Common myeloid progenitor, CD34-positive (primary cell): ENCODE results near the gene SLC34A3.

Experiments
- CTCF ChIA-PET: fragments of 350-600 bp; sonication (Branson Sonifier 250); formaldehyde crosslinking; loops from one replicate; lab custom pipeline; 2021; ENCODE audit warnings: antibody characterized with exemption; lab: Charles Lee
- POLR2A ChIA-PET: fragments of 350-600 bp; sonication (Branson Sonifier 250); formaldehyde crosslinking; loops from one replicate; lab custom pipeline; 2021; ENCODE audit warnings: antibody characterized with exemption; lab: Charles Lee
- DNase-seq, 3 donors: peaks; one replicate each; pipeline versions ENCODE4 v3.0.0 to v3.0.0-alpha.2; 2013
- H3K27ac ChIP-seq, 2 experiments: 1 replicate in 1 of 2; 2 replicates in 1 of 2; pipeline ENCODE4 v1.7.0; 2013; ENCODE audit warnings: inconsistent platforms in 2 of 2, low read length in 2 of 2, mild to moderate bottlenecking in 2 of 2, low read depth in 1 of 2, moderate library complexity in 1 of 2; ENCODE audit not compliant: severe bottlenecking in 2 of 2, insufficient read depth in 1 of 2, poor library complexity in 1 of 2
- H3K27me3 ChIP-seq, 5 experiments: replicated peaks in 2 of 5; 1 replicate in 3 of 5; 2 replicates in 2 of 5; pipeline versions ENCODE4 v1.6.1 to v1.7.0; 2013; ENCODE audit warnings: low read length in 4 of 5, mild to moderate bottlenecking in 2 of 5, moderate library complexity in 2 of 5, inconsistent platforms in 1 of 5; ENCODE audit not compliant: insufficient read depth in 5 of 5, control insufficient read depth in 4 of 5
- H3K36me3 ChIP-seq, 4 experiments: 1 replicate in 2 of 4; 2 replicates in 2 of 4; pipeline versions ENCODE4 v1.6.1 to v1.7.0; 2013; ENCODE audit warnings: low read length in 3 of 4, control low read depth in 1 of 4, mild to moderate bottlenecking in 1 of 4; ENCODE audit not compliant: control insufficient read depth in 4 of 4, insufficient read depth in 4 of 4
- H3K4me1 ChIP-seq, 4 experiments: 1 replicate in 3 of 4; 2 replicates in 1 of 4; pipeline versions ENCODE4 v1.6.1 to v1.7.1; 2013; ENCODE audit warnings: low read length in 3 of 4, mild to moderate bottlenecking in 3 of 4, control low read depth in 1 of 4, inconsistent platforms in 1 of 4, moderate library complexity in 1 of 4; ENCODE audit not compliant: control insufficient read depth in 4 of 4, insufficient read depth in 4 of 4; ENCODE audit errors: control extremely low read depth in 1 of 4
- H3K4me3 ChIP-seq, 7 experiments: 1 replicate in 4 of 7; 2 replicates in 3 of 7; pipeline versions ENCODE4 v1.5.1 to v1.7.0; 2013; ENCODE audit warnings: mild to moderate bottlenecking in 7 of 7, low read length in 6 of 7, moderate library complexity in 6 of 7, inconsistent platforms in 2 of 7, low read depth in 2 of 7, control low read depth in 1 of 7; ENCODE audit not compliant: insufficient read depth in 4 of 7, control insufficient read depth in 1 of 7; ENCODE audit errors: extremely low read depth in 1 of 7
- H3K9me3 ChIP-seq, 5 experiments: 1 replicate in 4 of 5; 2 replicates in 1 of 5; pipeline versions ENCODE4 v1.6.1 to v1.7.1; 2013; ENCODE audit warnings: low read length in 4 of 5, mild to moderate bottlenecking in 2 of 5, inconsistent platforms in 1 of 5, low read depth in 1 of 5, moderate library complexity in 1 of 5; ENCODE audit not compliant: control insufficient read depth in 4 of 5, insufficient read depth in 2 of 5; ENCODE audit errors: control extremely low read depth in 1 of 5
- WGBS: methylation state at CpG from one replicate; pipeline ENCODE4 v1.1.5; 2013; ENCODE audit not compliant: insufficient coverage; 5-methylcytosine and 5-hydroxymethylcytosine counted together

Gene SLC34A3

DNA sequence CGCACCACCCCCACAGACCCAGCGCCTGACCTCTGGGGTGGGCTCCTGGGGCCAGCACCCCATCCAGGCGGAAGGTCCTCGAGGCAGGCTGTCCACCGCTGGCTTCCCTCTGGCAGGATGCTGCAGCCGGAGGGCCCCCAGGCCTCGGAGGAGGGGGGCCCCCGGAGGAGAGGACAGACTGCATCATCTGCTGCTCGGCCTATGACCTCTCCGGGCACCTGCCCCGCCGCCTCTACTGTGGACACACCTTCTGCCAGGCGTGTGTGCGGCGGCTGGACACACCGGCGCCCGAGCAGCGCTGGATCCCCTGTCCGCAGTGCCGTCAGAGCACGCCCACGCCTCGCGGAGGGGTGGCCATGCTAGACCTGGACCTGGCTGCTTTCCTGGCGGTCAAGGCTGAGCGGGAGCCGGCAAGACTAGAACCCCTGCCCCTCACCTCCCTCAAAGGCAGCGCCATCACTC is 2.2 kb upstream of the SLC34A3 start:
- WGBS: 82% methylated on average over 24 of the region's 29 CpGs
- ChIA-PET POLR2A (no interaction called here), CTCF (interaction anchor here (1.2 to 6.3 kb wide), 7 partner anchors 24 to 110 kb away, joined by 3 to 46 read pairs (median 9); partner anchors contain the start of genes ANAPC2, NDOR1, SSNA1 and TMEM203)
- DNase-seq: no peak
- H3K4me3 ChIP-seq: no peak overlapping the region
- H3K4me1 ChIP-seq: peaks cover 2 to 16% (median 13%) of the 10 kb centered on the region in 4 experiments
- H3K36me3 ChIP-seq: no peaks in the 10 kb centered on the region
- no peaks in the 10 kb centered on the region for H3K9me3 ChIP-seq
- no peak overlapping the region for H3K27ac ChIP-seq
- peaks cover 0 to 35% (median 0%) of the 10 kb centered on the region in 5 experiments for H3K27me3 ChIP-seq

- peaks cover 0 to 11% (median 8%) of the 10 kb centered on the region in 4 experiments for H3K4me1 ChIP-seq
- 74% methylated on average over 22 of the region's 27 CpGs for WGBS
Measured at GRCh38 chr9:137228968-137229896, 1.5 kb upstream of the SLC34A3 start.

DNA sequence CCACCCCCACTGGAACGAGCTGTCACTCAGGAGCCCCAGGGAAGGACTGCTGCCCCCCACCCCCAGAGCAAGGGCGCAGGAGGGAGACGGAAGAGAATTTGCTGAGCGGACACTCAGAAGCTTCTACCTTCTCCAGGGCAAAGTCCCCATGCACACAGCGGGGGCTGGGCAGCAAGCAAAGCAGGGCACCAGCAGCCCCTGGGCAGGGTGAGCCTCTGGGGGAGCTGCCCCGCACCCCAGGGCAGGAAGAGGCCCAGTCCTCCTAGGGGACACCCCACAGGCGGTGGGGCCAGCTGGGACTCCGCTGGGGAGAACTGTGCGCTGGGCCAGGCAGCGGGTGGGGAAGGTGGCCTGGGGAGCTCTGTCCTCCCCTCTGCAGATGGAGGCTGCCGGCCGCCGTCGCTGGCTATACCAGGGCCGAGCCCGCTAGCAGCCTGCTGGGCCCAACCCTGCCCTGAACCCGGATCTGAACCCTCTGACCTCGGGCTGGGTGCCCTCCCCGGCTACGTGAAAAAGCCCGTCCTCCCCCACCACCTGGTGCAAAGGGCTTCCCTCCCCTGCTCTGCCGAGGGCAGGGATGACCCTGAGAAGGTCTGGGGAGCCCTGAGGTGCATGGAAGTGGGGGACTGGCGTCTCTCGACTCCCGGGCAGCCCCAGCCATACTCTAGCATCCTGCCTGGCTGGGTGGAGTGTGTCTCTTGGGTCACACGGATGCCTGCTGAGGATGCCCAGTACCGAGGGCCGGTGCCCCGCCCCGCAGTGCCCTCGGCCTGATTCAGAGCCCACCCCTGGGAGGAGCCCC is 597 bp upstream of the SLC34A3 start:
- POLR2A ChIA-PET: interaction anchor here (0.6 to 0.9 kb wide), 2 partner anchors 67 to 118 kb away, joined by 3 to 4 read pairs; no protein-coding TSS in a partner anchor
- no peak for DNase-seq
- no peaks in the 10 kb centered on the region for H3K36me3 ChIP-seq
- H3K27ac ChIP-seq: no peak overlapping the region
- no peak overlapping the region for H3K4me3 ChIP-seq
- H3K9me3 ChIP-seq: no peaks in the 10 kb centered on the region
- H3K27me3 ChIP-seq: peaks cover 0 to 42% (median 0%) of the 10 kb centered on the region in 5 experiments
- CTCF ChIA-PET: interaction anchor here (0.5 to 1.9 kb wide), 4 partner anchors 22 to 112 kb away, joined by 3 to 9 read pairs (median 3); partner anchors contain the start of genes ANAPC2 and SSNA1
- peaks cover 0 to 10% (median 5%) of the 10 kb centered on the region in 4 experiments for H3K4me1 ChIP-seq
- 63% methylated on average over 24 of the region's 31 CpGs for WGBS

More at GRCh38 chr9:137228968-137229896, 1.5 kb upstream of the SLC34A3 start:
- Histone ChIP-seq H3K27me3 (peaks cover 0 to 38% (median 0%) of the 10 kb centered on the region in 5 experiments), H3K27ac (no peak overlapping the region), H3K36me3 (no peaks in the 10 kb centered on the region), H3K9me3 (no peaks in the 10 kb centered on the region), H3K4me3 (no peak overlapping the region)
- POLR2A ChIA-PET: interaction anchor here (0.6 to 0.9 kb wide), 3 partner anchors 67 to 117 kb away, joined by 3 to 4 read pairs (median 3); no protein-coding TSS in a partner anchor
- CTCF ChIA-PET: interaction anchor here (0.5 to 1.9 kb wide), 4 partner anchors 21 to 111 kb away, joined by 3 to 9 read pairs (median 3); partner anchors contain the start of genes ANAPC2 and SSNA1
- no peak for DNase-seq

GRCh38 chr9:137231372-137232039 is 805 bp downstream of the SLC34A3 start:
- Histone ChIP-seq H3K27ac (no peak overlapping the region), H3K4me1 (peaks cover 0 to 22% (median 16%) of the 10 kb centered on the region in 4 experiments), H3K9me3 (no peaks in the 10 kb centered on the region), H3K27me3 (peaks cover 0 to 38% (median 0%) of the 10 kb centered on the region in 5 experiments), H3K36me3 (no peaks in the 10 kb centered on the region), H3K4me3 (no peak overlapping the region)
- ChIA-PET CTCF (no interaction called here), POLR2A (interaction anchor here (0.6 kb wide), 1 partner anchor 217 kb away, joined by 4 read pairs; no protein-coding TSS in a partner anchor)
- no peak for DNase-seq
- WGBS: 96% methylated on average over 19 of the region's 23 CpGs

DNA sequence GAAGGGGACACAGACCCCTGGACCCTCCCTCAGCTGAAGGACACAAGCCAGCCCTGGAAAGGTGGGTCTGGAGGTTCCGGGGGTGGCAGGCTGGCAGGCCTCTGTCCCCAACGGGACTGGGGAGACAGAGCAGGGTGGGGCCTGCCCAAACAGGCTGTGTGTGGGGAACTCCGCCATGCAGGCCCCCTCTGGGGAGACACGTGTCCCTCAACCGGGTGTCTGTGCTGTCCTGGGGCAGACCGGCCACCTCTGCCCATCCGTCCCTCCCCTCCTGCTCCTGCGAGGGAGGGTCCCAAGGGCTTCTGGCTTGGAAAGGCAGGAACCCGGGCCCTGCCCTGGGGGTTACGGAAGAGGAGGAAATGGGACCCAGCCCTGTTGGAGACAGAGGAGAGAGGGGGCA is 1.4 kb downstream of the SLC34A3 start:
- Histone ChIP-seq H3K9me3 (no peaks in the 10 kb centered on the region), H3K4me1 (peaks cover 0 to 28% (median 22%) of the 10 kb centered on the region in 4 experiments), H3K27me3 (peaks cover 0 to 32% (median 0%) of the 10 kb centered on the region in 5 experiments), H3K27ac (no peak overlapping the region), H3K36me3 (no peaks in the 10 kb centered on the region), H3K4me3 (no peak overlapping the region)
- CTCF ChIA-PET: no interaction called here
- 79% methylated on average over 3 of the region's 10 CpGs for WGBS
- POLR2A ChIA-PET: interaction anchor here (0.6 kb wide), 1 partner anchor 217 kb away, joined by 4 read pairs; no protein-coding TSS in a partner anchor
- DNase-seq: no peak

DNA sequence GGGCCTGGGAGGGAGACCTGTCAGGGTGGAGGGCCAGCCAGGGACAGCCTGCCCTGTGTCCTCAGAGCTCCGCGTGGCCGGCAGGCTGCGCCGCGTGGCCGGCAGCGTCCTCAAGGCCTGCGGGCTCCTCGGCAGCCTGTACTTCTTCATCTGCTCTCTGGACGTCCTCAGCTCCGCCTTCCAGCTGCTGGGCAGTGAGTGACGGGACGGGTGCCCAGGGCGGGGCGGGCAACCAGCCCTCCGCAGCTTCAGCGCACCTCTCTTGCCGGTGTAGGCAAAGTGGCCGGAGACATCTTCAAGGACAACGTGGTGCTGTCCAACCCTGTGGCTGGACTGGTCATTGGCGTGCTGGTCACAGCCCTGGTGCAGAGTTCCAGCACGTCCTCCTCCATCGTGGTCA is 1.8 kb downstream of the SLC34A3 start:
- Histone ChIP-seq H3K27ac (no peak overlapping the region), H3K27me3 (peaks cover 0 to 29% (median 0%) of the 10 kb centered on the region in 5 experiments), H3K36me3 (no peaks in the 10 kb centered on the region), H3K4me3 (no peak overlapping the region), H3K4me1 (peaks cover 0 to 30% (median 25%) of the 10 kb centered on the region in 4 experiments), H3K9me3 (no peaks in the 10 kb centered on the region)
- ChIA-PET CTCF (interaction anchor here (0.5 kb wide), 1 partner anchor 98 kb away, joined by 4 read pairs; no protein-coding TSS in a partner anchor), POLR2A (no interaction called here)
- WGBS: 94% methylated on average over 23 of the region's 24 CpGs
- DNase-seq: no peak
